Renal pelvis (tissue), 4 donors: Measurements from ENCODE around the gene PKHD1. TPM values are rescaled to one million over a fixed set of nuclear protein-coding genes. Genes with fewer than 3 reads are reported as not detected.

Experiments
- DNase-seq: peaks from one replicate; pipeline ENCODE4 v3.0.0-alpha.2; 2013
- polyA plus RNA-seq, 3 donors: library from polyadenylated mRNA; unstranded; fragments of 120-200 nt; gene quantifications; one replicate each; pipeline ENCODE4 v1.2.1, GENCODE V29; 2013; ENCODE audit not compliant: insufficient read length in 3 of 3

Gene PKHD1
- polyA plus RNA-seq, 3 donors = 18.3 to 35.8 (median 26.8) TPM

DNA sequence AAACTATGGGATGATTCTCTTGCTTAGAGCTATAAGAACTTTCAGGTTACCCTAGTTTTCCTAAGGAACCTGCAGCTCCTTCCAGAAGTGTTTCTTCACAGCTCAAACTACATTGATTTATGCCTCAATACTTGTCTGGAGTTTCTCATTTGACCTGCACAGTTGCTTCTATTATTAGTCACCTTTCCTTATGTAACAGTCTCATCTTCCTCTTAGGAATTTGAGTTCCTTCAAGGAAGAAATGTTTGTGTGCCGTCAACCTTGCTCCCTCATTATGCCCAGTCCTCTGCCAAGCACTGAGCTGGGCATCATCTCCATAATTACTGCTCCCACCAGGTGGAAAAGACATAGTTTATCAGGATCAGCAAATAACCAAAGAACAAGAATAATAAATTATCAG lies 466.4 kb downstream of the PKHD1 start:
- DNase-seq = no peak

DNA sequence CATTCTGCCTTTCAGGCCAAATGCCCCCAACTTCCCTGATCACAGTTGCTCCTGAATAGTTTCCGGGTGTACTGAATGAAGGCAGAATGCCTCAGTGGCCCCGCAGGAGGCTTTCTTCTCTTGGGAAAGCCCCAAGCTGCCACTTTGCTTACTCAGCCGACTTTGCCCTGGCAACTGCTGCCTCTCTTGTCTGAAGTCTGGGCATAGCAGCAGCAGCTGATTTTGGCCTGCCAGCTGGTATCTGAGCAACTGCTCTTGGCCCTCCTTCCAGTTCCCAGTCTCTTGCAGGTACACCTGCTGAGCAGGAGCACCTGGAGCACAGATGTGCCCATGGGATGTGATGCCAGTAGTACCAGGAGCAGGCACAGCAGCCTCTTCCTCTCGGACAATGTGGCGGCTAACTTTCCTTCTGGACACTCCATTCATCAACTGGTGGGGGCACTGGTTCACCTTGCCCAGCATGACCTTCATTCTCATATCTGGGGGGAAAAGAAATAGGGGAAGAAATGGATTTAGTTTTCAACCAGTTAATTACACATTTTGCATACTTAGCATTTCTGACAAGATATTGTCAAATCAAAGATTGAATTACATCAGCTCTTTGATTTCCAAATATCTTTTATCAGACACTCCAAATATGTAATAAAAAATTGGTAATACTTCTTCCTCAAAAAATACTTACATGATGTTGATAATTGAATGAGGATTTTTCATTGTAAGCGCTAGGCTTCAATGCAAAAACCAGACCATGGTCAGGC lies 468.2 kb downstream of the PKHD1 start:
- DNase-seq = no peak

DNA sequence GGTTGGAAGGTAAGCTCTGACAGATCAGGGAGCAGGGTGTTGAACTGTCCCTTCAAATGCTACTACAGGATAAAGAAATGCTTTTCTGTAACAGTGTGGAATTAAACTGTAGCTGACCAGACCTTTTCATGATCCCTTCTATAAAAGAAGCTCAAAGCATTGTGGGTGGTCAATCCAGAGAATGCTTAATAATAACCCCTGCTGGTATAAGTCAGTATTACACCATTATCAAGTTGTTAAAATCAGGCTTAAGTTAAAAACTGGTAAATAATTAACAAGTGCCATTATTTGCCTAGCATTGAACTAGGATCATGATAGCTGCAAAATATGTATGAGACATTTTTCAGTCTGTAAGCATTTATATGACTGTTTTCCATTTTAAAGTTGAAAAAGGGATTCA lies 468.9 kb downstream of the PKHD1 start:
- DNase-seq = no peak

DNA sequence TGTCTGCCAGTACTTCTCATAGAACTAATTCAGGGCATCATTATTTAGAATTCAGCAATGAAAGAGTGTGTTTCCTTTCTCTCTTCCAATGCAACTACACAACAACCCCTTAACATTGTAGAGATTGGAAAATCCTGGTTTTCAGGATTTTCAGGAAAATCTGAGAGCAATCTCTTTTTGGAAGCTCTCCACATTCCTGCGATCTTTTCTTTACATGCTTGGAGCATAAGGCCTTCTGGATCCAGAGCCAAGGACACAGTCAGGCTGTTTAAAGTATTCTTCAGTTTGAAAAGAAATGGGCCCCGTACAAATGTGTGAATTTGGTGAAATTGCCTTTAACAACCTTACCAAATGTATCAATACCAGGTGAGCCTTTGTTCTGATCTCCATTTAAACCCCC lies 469.7 kb downstream of the PKHD1 start:
- no peak for DNase-seq

DNA sequence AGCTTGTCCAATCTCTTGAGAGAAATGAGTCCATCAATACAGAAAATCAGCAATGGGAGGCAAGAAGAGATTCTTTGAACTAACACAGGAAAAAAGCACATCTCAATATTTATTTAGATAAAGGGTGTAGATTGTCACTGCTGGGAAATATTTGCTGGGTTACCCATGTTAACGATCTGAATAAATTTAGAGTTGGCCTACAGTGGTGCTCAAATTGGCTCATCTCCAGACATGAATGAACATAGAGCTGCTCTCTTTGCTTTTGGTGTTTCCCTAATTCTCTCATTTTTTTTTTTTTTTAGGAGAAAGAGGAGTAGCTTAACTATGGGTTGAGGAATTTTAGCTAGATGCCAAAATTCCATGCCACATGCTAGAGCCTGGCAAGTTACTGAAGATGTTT lies 471.2 kb downstream of the PKHD1 start:
- no peak for DNase-seq

DNA sequence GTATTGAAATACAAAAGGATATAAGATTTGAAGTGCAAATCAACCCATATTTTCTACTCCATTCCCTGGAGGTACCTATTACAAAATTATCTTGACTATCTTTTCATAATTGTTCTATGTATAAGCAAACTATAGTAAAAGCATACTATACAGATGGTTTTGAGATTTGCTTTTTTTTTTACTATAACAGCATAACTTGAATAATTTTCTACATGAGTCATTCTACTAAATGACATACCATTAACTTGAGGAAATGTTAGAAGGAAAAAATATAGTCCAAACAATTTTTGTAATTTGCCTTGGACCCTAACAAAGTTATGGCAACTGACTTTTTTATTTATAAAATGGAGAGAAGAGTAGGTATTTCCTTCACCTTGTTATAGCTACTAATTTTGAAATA lies 472.7 kb downstream of the PKHD1 start:
- DNase-seq = no peak

DNA sequence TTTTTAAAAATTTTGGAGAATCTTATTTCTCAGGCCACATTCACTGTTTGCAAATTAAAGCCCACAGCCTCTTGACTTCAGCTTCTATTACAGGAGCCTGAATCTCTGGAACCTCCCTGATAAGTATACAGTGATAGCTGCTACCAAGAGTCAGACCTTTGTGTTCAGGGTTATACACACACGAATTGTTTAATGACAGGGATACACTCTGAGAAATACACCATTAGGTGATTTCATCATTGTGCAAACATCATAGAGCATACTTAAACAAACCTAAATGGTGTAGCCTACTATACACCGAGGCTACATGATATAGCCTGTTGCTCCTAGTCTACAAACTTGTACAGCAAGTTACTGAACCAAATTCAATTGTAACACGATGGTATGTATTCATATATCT lies 473.9 kb downstream of the PKHD1 start:
- DNase-seq = no peak

DNA sequence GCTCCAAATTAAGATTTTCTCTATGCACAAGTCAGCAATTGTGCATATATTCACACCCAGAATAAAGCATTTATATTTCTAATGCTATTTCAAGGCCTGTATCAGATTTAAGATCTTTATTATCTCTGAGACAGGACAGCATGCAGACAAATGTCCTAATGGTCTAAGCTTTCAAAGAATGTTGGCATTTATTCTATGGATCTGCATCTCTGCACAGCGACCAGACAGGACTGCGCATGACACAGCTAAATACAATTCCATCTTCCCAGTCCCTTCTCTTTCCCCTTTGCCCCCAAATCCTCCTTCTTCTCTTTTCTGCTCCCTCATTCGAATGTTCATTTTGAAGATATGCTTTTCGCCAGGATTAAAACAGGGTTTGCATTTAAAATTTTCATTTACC lies 478.5 kb downstream of the PKHD1 start:
- no peak for DNase-seq

DNA sequence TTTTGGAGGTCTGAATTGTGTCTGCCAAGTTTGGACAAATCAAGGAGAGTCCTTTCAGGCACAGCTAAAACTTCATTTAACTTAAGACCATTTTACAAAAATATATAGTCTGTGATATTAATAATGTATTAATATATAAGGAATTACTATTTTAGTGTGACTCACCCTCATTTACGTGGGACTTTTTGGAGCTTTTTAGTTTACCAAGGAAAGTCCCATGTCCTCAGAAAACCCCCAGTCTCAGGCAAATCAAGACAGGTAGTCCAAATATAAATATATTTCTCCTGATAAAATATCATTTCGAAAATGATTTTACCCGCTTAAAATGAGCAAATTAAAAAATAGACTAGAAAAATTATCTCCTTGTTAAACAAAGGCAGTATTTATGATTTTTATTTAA lies 479.0 kb downstream of the PKHD1 start:
- no peak for DNase-seq

DNA sequence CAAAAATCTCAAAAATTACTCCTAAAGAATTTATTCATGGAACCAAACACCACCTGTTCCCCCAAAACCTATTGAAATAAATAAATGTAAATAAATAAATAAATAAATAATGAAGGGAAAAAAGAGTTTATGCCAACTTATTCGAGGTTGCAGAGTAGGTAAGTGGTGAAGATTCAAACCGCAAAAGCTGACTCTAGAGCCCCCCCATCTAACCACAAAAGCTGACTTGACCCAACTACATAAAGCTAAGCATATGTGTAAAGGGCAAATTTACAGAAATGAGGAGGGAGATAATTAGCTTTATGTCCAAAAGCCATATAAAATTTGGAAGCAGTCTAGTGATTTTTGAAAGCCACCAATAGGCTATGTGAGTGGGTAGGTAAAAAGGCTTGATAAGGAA lies 486.9 kb downstream of the PKHD1 start:
- DNase-seq = no peak

DNA sequence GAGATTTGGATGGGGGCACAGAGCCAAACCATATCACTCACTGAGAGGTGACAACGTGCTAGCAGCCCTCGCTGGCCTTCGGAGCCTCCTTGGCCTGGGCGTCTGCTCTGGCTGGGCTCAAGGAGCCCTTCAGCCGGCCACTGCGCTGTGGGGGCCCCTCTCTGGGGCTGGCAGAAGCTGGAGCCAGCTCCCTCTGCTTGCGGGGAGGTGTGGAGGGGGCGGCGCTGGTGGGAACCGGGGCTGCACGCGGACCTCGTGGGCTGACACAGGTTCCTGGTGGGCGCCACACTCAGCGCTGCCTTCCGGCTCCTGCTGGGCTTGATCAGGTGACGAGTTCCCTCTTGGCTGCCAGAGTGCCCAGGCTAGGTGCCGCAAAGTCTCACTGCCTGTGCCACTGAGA lies 489.2 kb downstream of the PKHD1 start:
- no peak for DNase-seq

DNA sequence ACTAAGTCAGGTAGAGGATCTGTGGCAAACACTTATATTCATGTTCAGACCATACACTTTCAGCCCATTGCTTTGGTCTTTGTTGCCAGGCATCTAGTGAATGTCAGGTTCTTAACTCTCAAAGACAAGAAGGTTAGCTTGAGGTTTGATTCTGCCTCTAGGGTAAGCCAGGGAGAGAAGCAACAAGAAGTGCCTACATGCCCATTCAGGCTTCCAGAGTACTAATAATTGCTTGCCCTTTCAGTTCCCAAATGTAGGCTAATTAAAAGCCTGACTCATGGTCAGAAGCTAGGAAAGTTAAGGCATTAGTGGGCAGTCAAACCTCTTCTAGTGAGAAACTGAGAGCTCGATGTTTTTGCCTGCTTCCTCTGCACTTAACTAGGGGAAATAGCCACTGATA lies 492.4 kb downstream of the PKHD1 start:
- no peak for DNase-seq

DNA sequence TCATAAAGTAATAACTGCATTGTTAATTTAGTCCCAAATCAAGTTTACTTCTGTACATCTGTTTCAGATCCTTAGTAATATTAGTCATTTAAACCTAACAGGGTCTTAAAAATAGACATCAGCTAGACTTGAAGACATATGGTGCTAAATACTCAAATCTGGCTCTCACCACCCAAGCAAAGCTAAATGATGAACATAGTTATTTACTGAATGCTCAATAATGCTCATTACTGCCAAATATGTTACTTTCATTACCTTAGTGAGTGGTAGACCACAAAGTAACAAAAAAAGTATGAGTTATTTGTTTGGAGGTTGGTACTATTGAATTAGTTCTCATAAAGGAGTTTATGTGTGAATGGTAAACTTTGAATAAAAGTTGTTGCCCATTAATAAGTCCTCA lies 502.1 kb downstream of the PKHD1 start:
- DNase-seq = no peak

DNA sequence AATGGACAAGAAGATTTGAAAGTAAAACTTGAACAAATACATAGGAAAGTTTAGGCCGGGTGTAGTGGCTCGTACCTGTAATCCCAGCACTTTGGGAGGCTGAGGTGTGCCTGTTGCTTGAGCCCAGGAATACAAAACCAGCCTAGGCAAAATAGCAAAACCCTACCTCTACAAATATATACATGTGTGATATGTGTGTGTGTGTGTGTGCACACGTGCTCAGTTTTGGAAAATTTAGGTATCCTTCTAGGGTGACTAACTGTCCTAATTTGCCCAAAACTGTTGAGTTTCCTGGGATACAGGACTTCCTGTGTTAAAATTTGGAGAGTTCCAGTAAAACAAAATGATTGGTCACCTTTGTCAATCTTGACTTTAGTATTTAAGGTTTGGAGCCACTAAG lies 503.2 kb downstream of the PKHD1 start:
- DNase-seq = no peak

DNA sequence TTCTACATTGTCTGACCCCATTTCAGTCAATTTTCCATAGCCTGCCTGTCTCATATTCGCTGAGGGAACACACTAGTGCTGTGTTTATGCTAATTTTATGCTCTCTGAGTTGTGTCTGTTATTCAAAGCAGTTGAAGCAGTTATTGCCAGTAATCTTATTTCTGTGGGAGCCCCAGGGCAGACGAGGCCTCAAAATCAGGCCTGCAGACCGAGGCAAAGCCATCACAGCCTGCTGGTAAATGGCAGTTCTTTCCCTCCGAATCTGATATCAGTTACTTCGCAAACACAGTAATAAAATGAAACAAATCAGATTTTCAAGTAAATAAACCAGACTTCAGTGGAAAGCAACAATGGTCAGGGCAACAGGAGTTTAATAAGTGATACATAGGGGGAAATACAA lies 508.4 kb downstream of the PKHD1 start:
- no peak for DNase-seq

DNA sequence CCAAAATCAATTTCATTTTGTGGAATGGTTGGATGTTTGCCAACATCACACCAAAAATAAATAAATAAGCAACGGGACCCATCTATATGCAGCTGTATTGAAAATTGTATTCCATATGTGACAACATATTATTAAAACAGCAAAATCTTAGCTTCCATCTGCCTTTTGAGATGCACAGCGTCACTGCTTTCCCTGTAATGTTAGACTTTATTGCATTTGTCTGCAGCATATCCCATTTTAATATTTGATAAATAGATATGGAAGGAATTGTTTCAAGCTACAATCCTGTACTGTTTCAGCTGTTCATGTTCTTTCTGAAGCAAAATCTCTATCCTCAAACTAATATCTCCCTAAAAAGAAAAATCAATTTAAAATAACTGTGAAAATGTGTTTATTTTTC lies 509.1 kb downstream of the PKHD1 start:
- no peak for DNase-seq

DNA sequence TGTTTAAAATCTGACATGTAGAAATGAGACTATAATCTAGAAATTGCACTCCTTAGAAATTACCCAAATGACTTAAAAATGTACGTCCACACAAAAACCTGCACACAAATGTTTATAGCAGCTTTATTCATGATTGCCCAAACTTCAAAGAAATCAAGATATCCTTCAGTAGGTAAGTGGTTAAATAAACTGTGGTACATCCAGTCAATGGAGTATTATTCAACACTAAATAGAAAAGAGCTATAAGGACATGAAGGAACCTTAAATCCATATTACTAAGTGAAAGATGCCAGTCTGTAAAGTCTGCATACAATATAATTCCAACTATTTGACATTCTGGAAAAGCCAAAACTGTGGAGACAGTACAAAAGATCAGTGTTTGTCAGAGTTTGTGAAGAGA lies 513.4 kb downstream of the PKHD1 start:
- DNase-seq = no peak

DNA sequence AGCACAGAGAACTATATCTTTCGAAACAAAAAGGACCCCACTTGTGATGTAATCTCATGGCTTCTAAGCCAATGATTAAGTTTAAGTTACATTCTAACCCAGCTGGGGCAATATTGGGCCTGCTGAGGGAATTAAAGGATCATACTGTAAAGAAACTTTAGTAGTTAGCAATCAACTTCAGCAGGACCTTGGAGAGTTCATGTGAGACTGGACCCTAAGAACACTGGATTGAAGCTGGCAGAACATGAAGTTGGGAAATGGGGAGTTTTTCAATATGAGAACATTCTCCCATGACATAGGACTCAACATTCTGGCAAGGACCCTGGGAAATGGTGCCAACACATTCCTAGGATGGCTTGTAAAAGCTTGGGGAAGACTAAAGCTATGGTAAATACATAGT lies 516.2 kb downstream of the PKHD1 start:
- DNase-seq = no peak

DNA sequence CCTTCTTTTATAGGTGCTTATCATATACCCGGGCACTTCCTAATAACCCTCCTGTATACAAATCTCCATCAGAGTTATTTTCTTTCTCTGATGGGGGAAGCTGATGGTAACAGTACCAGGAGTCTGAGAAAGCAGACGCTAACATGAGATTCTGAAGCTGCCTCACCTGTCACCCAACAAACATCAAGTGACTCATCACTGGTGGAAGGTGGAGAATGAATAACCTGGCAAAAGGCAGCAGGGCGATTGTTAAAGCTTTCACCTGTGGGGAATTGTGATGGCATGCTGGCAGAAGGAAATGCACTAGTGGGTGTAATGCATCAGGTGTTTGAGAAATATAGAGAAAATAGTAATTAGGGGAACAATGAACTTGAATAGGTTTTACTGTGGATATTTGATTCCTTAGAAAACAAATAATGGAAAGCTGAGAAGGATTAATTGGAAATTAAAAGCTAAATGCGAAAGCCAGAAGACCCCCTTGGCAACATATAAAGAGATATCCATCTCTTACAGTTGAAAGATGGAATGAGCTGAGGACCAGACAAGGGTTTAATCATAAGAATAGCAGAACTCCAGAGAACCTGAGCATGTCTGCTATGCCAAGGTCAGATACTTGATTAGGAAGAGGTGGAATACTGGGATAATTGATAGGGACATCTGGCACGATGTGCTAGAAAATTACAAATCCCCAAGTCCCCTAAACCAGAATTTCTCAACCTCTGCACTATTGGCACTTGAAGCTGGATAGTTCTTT lies 517.1 kb downstream of the PKHD1 start:
- no peak for DNase-seq

DNA sequence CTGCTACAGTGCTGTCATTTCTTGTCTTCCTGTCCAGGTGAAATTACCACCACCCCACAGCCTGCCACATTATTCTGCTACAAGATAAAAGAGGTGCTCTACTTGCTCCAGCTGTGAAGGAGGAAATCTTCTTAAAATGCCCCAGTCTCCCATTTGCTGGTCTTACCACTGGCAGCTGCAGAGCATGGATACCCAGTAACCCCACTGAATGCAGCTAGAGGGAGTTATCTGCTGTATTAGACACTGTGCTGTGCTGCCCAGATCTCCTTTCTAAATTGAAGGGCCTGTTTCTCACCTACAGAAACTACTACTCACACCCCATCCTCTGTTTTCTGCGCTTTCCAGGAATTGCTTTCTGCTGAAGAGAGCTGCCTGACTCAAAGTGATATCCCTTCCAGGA lies 517.8 kb downstream of the PKHD1 start:
- DNase-seq = no peak

DNA sequence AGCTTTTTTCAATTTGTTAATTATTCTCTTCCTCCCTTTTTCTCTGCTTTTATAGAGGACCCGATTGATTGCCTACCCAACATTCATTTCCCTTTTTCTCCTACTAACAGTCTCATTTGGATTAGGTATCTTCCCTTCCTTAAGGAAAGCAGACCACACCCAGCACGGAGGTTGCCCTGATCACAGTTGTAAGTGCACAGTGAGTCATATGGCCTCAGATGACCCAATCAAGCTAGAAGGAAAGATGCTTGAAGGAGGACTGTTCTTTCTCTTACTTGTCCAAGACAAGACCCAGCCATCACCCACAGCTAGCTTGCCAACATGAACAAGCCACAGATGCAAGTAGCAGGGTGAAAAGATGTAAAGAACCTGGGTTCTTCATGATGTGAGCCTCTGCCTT lies 518.6 kb downstream of the PKHD1 start:
- no peak for DNase-seq

DNA sequence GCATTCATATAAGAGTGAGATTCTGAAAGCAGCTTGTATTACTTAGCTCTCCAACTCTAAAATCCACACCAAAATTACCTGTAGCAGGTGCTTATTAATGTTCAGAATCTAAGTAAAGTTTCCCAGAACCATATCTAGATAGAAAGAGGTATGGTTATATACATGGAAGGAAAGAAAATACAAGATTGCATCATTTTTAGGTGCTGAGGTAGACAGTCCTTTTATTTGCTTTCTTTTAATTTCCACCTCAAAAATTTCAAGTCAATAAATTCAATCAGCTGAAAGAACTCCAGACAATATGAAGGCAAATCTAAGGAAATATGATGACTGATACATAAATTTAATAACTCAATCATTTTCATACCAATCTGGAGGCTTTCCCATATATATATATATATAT lies 521.9 kb downstream of the PKHD1 start:
- DNase-seq = no peak
